Measurements from ENCODE around the gene SEC24D. TPM values are rescaled to one million over a fixed set of nuclear protein-coding genes. Genes with fewer than 3 reads are reported as not detected.

Gene SEC24D
- total RNA-seq, 1 donor from 2014 or later, result 138 TPM

DNA sequence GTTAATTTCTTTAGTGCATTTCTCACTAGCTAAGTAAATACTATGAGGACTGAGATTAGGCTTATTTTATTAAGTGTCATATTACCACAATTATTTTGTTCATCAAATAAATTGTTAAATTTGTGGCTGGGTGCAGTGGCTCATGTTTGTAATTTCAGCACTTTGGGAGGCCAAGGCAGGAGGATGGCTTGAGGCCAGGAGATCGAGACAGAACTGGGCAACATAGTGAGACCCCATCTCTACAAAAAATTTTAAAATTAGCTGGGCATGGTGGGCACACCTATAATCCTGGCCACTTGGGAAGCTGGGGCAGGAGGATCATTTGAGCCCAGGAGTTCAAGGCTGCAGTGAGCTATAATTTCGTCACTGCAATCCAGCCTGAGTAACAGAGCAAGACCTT is 6.8 kb downstream of the SEC24D start:
- peaks cover 60% of the 10 kb centered on the region for H3K4me1 Mint-ChIP-seq (ENCODE audit: unreplicated experiment)
- DNase-seq (ENCODE audit: extremely low spot score, unreplicated experiment), result no peak
- H3K36me3 Mint-ChIP-seq (ENCODE audit: unreplicated experiment), result peaks cover 46% of the 10 kb centered on the region
- H3K9me3 Mint-ChIP-seq (ENCODE audit: unreplicated experiment), result no peaks in the 10 kb centered on the region
- H3K4me3 Mint-ChIP-seq (ENCODE audit: unreplicated experiment), result no peak overlapping the region
- H3K27ac Mint-ChIP-seq (ENCODE audit: unreplicated experiment), result peak overlapping the region; percentile 1
- no peaks in the 10 kb centered on the region for H3K27me3 Mint-ChIP-seq (ENCODE audit: unreplicated experiment)
- no peak for TF ChIP-seq CTCF (IDR thresholded peaks at IDR 0.05)

GRCh38 chr4:118826723-118827444 is 9.0 kb downstream of the SEC24D start:
- H3K4me1 Mint-ChIP-seq (ENCODE audit: unreplicated experiment), result peaks cover 46% of the 10 kb centered on the region
- H3K27ac Mint-ChIP-seq (ENCODE audit: unreplicated experiment), result peak overlapping the region; percentile 36
- peak overlapping the region; percentile 1 for H3K4me3 Mint-ChIP-seq (ENCODE audit: unreplicated experiment)
- peaks cover 50% of the 10 kb centered on the region for H3K36me3 Mint-ChIP-seq (ENCODE audit: unreplicated experiment)
- H3K27me3 Mint-ChIP-seq (ENCODE audit: unreplicated experiment), result no peaks in the 10 kb centered on the region
- no peak for DNase-seq (ENCODE audit: extremely low spot score, unreplicated experiment)
- no peak for TF ChIP-seq CTCF (IDR thresholded peaks at IDR 0.05)
- H3K9me3 Mint-ChIP-seq (ENCODE audit: unreplicated experiment), result no peaks in the 10 kb centered on the region

GRCh38 chr4:118825799-118826198 is 10.1 kb downstream of the SEC24D start:
- no peak overlapping the region for H3K4me3 Mint-ChIP-seq (ENCODE audit: unreplicated experiment)
- H3K27me3 Mint-ChIP-seq (ENCODE audit: unreplicated experiment), result no peaks in the 10 kb centered on the region
- no peaks in the 10 kb centered on the region for H3K9me3 Mint-ChIP-seq (ENCODE audit: unreplicated experiment)
- peaks cover 46% of the 10 kb centered on the region for H3K36me3 Mint-ChIP-seq (ENCODE audit: unreplicated experiment)
- DNase-seq (ENCODE audit: extremely low spot score, unreplicated experiment), result no peak
- peak overlapping the region; percentile 45 for H3K27ac Mint-ChIP-seq (ENCODE audit: unreplicated experiment)
- H3K4me1 Mint-ChIP-seq (ENCODE audit: unreplicated experiment), result peaks cover 44% of the 10 kb centered on the region
- no peak for TF ChIP-seq CTCF (IDR thresholded peaks at IDR 0.05)

DNA sequence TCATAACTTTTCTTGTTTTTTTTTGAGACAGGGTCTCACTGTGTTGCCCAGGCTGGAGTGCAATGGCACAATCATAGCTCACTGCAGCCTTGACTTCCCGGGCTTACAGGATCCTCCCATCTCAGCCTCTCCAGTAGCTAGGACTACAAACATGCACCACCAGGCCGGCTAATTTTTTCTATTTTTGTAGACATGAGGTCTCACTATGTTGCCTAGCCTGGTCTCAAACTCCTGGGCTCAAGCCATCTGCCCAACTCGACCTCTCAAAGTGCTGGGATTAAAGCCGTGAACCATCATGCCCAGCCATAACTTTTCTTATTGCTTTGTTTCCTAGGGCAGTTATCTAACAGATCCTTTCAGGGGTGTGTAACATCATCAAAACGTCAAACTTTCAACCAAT is 11.8 kb downstream of the SEC24D start:
- Mint-ChIP-seq H3K4me1 (ENCODE audit: unreplicated experiment) (peaks cover 44% of the 10 kb centered on the region), H3K27ac (ENCODE audit: unreplicated experiment) (peak overlapping the region; percentile 25), H3K4me3 (ENCODE audit: unreplicated experiment) (no peak overlapping the region), H3K27me3 (ENCODE audit: unreplicated experiment) (no peaks in the 10 kb centered on the region), H3K9me3 (ENCODE audit: unreplicated experiment) (no peaks in the 10 kb centered on the region), H3K36me3 (ENCODE audit: unreplicated experiment) (peaks cover 39% of the 10 kb centered on the region)
- no peak for TF ChIP-seq CTCF (IDR thresholded peaks at IDR 0.05)
- no peak for DNase-seq (ENCODE audit: extremely low spot score, unreplicated experiment)

GRCh38 chr4:118823471-118823870 is 12.5 kb downstream of the SEC24D start:
- Mint-ChIP-seq H3K36me3 (ENCODE audit: unreplicated experiment) (peaks cover 37% of the 10 kb centered on the region), H3K27ac (ENCODE audit: unreplicated experiment) (peak overlapping the region; percentile 33), H3K4me3 (ENCODE audit: unreplicated experiment) (no peak overlapping the region), H3K4me1 (ENCODE audit: unreplicated experiment) (peaks cover 38% of the 10 kb centered on the region), H3K9me3 (ENCODE audit: unreplicated experiment) (no peaks in the 10 kb centered on the region), H3K27me3 (ENCODE audit: unreplicated experiment) (no peaks in the 10 kb centered on the region)
- no peak for DNase-seq (ENCODE audit: extremely low spot score, unreplicated experiment)
- TF ChIP-seq CTCF (IDR thresholded peaks at IDR 0.05), result no peak
